ENCODE data around the gene ZGRF1. TPM values are rescaled to one million over a fixed set of nuclear protein-coding genes. Genes with fewer than 3 reads are reported as not detected.

ZGRF1 gene
- total RNA-seq, 3 donors from 2014 or later (not counting 1 experiment from before 2014, with no cell fraction given): 13.0 to 25.9 (median 20.0) TPM

Other genes starting within 250 kb of the ZGRF1 start
- not detected for gene NEUROG2, start 120.7 kb downstream of the ZGRF1 start, total RNA-seq
- 10 to 100 TPM; 45.7 to 55.4 (median 48.4) TPM for gene LARP7, start 234 bp upstream of the ZGRF1 start, total RNA-seq